ENCODE measurements around the gene ARID1B. TPM values are rescaled to one million over a fixed set of nuclear protein-coding genes. Genes with fewer than 3 reads are reported as not detected.

Gene ARID1B
- total and polyA plus RNA-seq, 12 donors = 11.2 to 63.2 (median 52.2) TPM

DNA sequence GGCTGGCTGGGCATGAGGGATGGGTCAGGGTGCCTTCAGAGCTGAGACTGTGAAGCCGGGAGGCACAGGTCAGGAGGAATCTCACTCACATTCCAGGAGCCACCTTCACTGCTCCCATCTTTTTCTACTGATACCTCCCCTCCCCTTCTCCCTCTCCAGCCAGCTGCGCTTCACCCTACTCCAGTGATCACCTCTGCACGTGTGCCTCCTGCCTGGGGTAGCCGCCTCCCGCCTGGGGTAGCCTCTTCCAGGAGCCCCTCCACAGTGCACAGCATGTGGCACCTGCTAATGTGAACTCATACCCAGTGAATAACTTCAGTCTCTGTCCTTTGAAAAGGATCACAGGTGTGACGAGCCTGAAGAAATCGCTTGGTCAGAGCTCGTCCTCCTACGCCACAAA is 313.6 kb downstream of the ARID1B start:
- Histone ChIP-seq H3K4me1 (peaks cover 0 to 64% (median 36%) of the 10 kb centered on the region in 9 donors), H3K27ac (no peak overlapping the region), H3K4me3 (no peak overlapping the region), H3K9me3 (no peaks in the 10 kb centered on the region), H3K27me3 (no peaks in the 10 kb centered on the region), H3K36me3 (peaks cover 0 to 15% (median 0%) of the 10 kb centered on the region in 9 donors)
- DNase-seq (no peak), ATAC-seq (peak in 1 of 8 donors; percentile 36)
- 96% methylated on average over 9 of the region's 9 CpGs for WGBS, 2 donors
- intact Hi-C loops (cut with DNase I) = no loop called here
- TF ChIP-seq, protein P1, sequence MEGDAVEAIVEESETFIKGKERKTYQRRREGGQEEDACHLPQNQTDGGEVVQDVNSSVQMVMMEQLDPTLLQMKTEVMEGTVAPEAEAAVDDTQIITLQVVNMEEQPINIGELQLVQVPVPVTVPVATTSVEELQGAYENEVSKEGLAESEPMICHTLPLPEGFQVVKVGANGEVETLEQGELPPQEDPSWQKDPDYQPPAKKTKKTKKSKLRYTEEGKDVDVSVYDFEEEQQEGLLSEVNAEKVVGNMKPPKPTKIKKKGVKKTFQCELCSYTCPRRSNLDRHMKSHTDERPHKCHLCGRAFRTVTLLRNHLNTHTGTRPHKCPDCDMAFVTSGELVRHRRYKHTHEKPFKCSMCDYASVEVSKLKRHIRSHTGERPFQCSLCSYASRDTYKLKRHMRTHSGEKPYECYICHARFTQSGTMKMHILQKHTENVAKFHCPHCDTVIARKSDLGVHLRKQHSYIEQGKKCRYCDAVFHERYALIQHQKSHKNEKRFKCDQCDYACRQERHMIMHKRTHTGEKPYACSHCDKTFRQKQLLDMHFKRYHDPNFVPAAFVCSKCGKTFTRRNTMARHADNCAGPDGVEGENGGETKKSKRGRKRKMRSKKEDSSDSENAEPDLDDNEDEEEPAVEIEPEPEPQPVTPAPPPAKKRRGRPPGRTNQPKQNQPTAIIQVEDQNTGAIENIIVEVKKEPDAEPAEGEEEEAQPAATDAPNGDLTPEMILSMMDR (IDR thresholded peaks at IDR 0.05) = no peak

DNA sequence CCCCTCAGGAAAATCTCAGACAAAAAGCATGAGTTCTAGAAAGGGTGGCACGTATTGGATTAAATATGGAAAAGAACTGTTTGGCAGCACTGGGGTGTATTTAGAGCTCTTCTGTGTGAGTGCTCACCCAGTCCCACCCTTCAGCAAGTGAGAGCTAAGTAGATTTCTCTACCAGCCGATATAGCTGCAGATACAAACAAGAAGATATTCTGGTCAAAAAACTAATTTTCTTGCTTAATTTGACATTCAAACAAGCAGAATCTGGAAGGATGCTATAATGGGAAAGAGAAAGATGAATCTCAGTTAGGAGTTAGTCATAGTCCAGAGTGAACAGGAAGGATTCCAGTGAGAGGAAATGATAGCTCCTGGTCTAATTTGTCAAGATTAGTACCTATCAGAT is 314.1 kb downstream of the ARID1B start:
- H3K27ac ChIP-seq = no peak overlapping the region
- intact Hi-C loops (cut with DNase I) = no loop called here
- H3K4me1 ChIP-seq = peaks cover 0 to 69% (median 38%) of the 10 kb centered on the region in 9 donors
- no peaks in the 10 kb centered on the region for H3K9me3 ChIP-seq
- TF ChIP-seq, protein P1 (IDR thresholded peaks at IDR 0.05) = no peak
- 88 to 89% methylated on average over 2 of the region's 2 CpGs for WGBS, 2 donors
- no peak overlapping the region for H3K4me3 ChIP-seq
- ATAC-seq (no peak), DNase-seq (no peak)
- H3K36me3 ChIP-seq = peaks cover 0 to 10% (median 0%) of the 10 kb centered on the region in 9 donors
- H3K27me3 ChIP-seq = no peaks in the 10 kb centered on the region

DNA sequence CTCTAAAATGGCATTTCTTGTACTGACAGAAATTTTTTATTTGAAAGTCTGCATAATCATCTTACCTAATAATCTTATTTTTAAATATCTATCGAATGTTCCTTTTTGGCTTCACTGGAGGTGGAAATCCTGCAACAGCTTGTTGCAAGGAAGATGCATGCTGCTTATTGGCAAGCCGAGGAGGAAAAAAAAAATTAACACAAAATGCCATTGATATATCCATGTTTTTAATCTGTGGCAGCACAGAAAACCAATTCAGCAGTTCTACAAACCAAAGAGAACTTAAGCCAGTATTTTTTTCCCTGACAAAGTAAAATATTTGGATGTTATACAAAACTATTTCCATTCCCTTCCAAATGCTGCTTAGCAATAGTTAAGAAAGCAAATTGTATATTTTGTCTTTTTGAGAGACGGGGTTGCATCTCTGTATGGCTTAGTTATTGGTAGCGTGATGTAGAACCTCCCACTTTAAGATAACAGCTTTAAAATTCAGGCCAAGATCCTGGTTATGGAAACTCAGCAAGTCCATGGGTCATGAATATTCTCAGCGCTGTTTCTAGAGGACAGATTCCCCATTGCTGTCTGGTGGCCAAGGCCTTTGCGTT is 314.8 kb downstream of the ARID1B start:
- H3K4me3 ChIP-seq = no peak overlapping the region
- peaks cover 0 to 72% (median 44%) of the 10 kb centered on the region in 9 donors for H3K4me1 ChIP-seq
- peak overlapping the region in 2 of 10 donors; percentile 13 to 16 for H3K27ac ChIP-seq
- no peaks in the 10 kb centered on the region for H3K9me3 ChIP-seq
- TF ChIP-seq, protein P1 (IDR thresholded peaks at IDR 0.05) = no peak
- H3K36me3 ChIP-seq = peaks cover 0 to 5% (median 0%) of the 10 kb centered on the region in 9 donors
- H3K27me3 ChIP-seq = no peaks in the 10 kb centered on the region
- intact Hi-C loops (cut with DNase I) = no loop called here
- ATAC-seq = peak in 2 of 8 donors; percentile 34 to 38
- WGBS, 2 donors = 66 to 67% methylated on average over 6 of the region's 6 CpGs
- DNase-seq = no peak

DNA sequence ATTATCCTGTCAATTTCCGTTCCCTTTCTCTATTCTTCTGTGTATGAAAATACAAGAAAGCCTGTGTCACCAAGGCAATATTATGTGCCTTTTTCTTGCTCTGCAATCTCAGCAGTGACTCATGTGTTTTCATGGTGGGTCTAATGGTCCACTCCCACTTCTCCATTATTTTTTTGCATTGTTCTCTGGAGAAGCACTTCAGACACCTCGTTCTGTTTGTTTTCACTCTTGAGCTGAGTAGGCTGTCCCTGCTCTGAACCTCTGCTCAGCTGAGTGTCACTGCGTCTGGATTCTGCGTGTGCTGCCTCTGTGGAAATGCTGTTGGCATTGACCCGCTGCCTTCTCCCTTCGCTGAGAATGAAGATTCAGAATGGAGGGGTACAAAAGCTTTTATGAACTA is 315.6 kb downstream of the ARID1B start:
- Histone ChIP-seq H3K36me3 (peaks cover 0 to 5% (median 0%) of the 10 kb centered on the region in 9 donors), H3K27me3 (no peaks in the 10 kb centered on the region), H3K27ac (peak overlapping the region in 4 of 10 donors; percentile 6 to 16 (median 10)), H3K4me3 (no peak overlapping the region), H3K4me1 (peaks cover 0 to 71% (median 43%) of the 10 kb centered on the region in 9 donors), H3K9me3 (no peaks in the 10 kb centered on the region)
- 50 to 71% methylated on average over 6 of the region's 6 CpGs for WGBS, 2 donors
- DNase-seq (no peak), ATAC-seq (peak in 7 of 8 donors; percentile 41 to 71 (median 60))
- TF ChIP-seq, protein P1 (IDR thresholded peaks at IDR 0.05) = no peak
- intact Hi-C loops (cut with DNase I) = no loop called here

Data from heart right ventricle (tissue), 16 donors.